Measurements from ENCODE around the gene GFRA3. TPM values are rescaled to one million over a fixed set of nuclear protein-coding genes. Genes with fewer than 3 reads are reported as not detected.

The GFRA3 gene
- total RNA-seq, 1 donor from 2014 or later, result not detected

Other genes with a start within 250 kb of the GFRA3 start
- 84.8 TPM for gene FAM13B, start 241.5 kb downstream of the GFRA3 start, total RNA-seq
- gene WNT8A, start 190.6 kb downstream of the GFRA3 start, total RNA-seq, result 0.82 TPM
- 13.0 TPM for gene NME5, start 135.2 kb downstream of the GFRA3 start, total RNA-seq
- gene BRD8, start 96.0 kb downstream of the GFRA3 start, total RNA-seq, result 41.2 TPM
- 4.1 TPM for gene KIF20A, start 95.5 kb downstream of the GFRA3 start, total RNA-seq
- 32.2 TPM for gene CDC23, start 61.3 kb downstream of the GFRA3 start, total RNA-seq
- 2.4 TPM for gene CDC25C, start 57.2 kb upstream of the GFRA3 start, total RNA-seq
- 19.2 TPM for gene FAM53C, start 63.6 kb upstream of the GFRA3 start, total RNA-seq
- gene KDM3B, start 78.1 kb upstream of the GFRA3 start, total RNA-seq, result 81.9 TPM
- gene REEP2, start 164.4 kb upstream of the GFRA3 start, total RNA-seq, result 70.9 TPM
- 0.82 TPM for gene EGR1, start 190.9 kb upstream of the GFRA3 start, total RNA-seq

All from frontal cortex (tissue), 1 donor.